Fibroblast of gingiva (primary cell): ENCODE data around the gene COL26A1.
"Not testable (repeated sequence)": the region's sequence is repeated elsewhere in the genome, so short reads cannot be mapped to it uniquely, and the experiment has no call there.

ENCODE experiments used
- DNase-seq: peaks from one replicate; pipeline ENCODE4 v3.0.0-alpha.2; 2011; ENCODE audit warnings: low read depth

COL26A1 gene

GRCh38 chr7:101553771-101554445 is 191.2 kb downstream of the COL26A1 start:
- no peak for DNase-seq

DNA sequence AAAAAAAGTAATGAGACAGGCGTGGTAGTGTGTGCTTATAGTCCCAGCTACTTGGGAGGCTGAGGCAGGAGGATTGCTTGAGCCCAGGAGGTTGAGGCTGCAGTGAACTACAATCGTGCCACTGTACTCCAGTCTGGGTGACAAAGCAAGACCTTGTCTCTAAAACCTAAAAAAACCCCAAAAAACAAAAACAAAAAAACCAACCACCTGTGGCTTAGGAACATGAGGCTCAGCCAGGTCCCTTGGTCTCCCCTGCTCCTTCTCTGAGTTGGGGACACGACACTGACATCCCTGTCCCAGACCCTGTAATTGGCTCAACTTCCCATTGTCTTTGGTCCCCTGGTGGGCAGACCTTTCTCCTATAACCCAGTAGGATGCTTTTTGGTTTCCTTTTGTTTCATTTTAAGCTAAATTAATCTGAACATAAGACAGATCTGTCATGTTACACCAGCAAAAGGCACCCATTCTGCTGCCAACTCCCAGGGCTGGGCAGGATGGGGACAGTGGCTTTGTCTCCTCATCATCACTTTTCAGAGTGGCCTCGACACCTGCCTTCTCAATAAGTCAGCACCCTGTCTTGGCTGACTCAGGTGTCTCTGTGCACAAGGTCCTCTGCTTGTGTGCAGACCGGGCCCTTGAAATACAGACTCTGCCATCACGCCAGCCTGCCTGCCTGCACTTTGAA is 192.1 kb downstream of the COL26A1 start:
- no peak for DNase-seq

- DNase-seq = no peak
These were observed 192.7 kb downstream of the COL26A1 start for GRCh38 chr7:101555269-101555920.

DNA sequence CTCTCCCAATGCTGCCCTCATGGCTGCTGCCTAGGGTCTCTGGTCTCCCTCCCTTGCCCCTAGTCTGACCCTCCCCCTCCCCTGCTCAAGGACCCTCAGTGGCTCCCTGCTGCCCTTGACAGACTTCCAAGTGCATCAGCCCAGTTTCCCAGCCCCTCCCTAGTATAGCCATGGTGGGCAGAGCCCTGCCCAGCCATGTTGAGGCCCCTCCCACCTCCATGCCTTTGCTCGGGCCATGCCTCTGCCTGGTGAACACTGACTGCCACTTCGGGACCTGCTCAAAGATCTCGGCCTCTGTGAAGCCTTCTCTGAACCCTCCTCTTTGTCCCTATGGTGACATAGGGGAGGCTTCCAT is 193.2 kb downstream of the COL26A1 start:
- no peak for DNase-seq

DNA sequence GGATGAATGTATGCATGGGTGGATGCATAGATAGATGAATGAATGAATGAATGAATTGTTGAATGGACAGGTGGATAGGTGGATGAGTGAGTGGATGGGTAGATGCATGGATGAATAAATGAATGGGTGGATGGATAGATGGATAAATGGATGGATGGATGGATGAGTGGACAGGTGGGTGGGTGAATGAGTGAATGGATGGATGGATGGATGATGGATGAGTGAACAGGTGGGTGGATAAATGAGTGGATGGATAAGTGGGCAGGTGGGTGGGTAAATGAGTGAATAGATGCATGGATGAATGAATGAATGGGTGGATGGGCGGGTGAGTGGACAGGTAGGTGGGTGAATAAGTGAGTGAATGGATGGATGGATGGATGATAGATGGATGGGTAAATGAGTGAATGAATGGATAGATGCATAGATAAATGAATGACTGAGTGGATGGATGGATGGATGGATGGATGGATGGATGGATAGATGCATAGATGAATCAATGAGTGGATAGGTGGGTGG is 193.8 kb downstream of the COL26A1 start:
- no peak for DNase-seq

DNA sequence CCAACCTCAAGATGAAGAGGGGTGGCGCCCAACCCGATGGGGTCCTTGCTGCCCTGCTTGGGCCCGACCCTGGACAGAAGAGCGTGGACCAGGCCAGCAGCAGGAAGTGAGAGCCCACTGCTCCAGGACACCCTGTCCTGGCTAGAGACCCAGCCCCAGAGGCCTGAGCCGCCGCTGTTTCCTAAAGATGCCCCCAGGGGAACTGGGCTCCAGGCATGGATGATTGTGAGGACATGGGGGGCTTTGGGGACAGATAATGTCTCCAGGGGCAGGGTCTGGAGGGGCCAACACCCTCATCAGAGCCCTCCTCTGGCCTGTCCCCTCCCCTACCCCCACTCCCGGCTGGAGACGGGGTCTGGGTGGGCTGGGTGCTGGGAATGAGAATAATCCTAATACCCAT is 194.7 kb downstream of the COL26A1 start:
- DNase-seq = no peak

DNA sequence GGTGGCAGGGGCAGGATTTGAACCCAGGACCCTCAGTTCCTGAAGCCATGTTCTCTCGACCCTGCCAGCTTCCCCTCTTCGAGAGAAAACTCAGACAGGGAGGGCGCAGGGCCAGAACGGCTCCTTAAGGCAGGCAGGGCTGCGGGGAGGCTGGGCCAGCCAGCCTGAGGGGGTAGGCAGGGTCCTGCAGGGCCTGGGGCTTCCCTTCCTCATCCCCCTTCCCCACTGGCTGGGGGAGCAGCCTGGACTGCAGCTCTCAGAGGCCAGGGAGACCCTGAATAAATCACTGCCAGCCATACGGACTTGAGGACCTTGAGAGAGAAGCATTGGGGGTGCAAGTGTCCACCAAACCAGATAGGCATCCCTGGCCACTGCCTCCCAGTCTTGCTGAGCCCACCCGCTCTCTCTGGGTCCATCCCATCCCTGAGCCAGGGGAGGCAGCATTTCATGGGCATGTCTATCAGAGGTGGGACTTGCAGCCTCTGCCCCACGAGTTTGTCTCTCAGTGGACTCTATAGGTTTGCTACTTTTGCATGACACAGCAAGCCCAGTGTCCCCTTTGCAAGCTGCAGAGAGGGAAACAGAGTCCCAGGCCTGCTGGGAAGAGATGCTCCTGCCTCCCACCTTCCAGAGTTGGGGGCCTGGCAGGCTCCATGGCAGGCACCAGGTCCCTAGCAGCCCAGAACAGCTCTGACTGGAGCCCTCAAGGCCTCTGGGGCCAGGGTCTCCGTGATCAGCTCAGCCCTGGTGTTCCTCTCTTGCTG is 195.5 kb downstream of the COL26A1 start:
- no peak for DNase-seq

- no peak for DNase-seq
These were observed 196.2 kb downstream of the COL26A1 start for GRCh38 chr7:101558742-101559325.

GRCh38 chr7:101559586-101559985 is 196.9 kb downstream of the COL26A1 start:
- no peak for DNase-seq

GRCh38 chr7:101560021-101560420 is 197.3 kb downstream of the COL26A1 start:
- DNase-seq = not testable (repeated sequence)

DNA sequence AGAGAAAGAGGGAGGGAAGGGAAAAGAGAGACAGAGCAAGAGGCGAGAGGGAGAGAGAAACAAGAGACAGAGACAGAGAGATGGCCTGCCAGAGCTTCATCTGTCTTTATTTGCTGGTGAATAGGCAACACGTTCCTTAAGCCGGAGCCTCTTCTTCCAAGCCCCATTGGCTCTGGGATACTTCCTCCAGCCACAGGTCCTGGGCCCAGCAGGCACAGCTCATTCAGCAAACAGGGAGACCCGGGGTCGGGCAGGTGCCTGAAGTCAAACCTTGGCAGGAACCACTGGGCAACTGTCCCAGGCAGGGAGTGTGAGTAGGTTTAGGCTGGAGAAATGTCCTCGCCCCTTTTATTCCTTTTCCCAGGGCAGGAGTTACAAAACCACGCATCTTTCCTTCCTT is 198.2 kb downstream of the COL26A1 start:
- no peak for DNase-seq

DNA sequence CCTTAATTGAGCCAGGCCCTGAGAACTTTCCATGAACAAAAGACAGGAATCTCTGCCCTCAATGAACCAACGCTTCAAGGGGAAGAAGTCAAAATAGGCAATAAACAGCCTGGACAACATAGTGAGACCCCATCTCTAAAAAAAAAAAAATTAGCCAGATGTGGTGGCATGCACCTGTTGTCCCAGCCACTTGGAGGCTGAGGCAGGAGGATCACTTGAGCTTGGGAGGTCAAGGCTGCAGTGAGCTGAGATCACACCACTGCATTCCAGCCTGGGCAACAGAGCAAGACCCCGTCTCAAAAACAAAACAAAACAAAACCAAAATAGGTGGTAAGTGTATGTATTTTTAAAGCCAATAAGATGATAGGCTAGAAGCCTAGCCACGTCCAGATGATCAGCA is 198.6 kb downstream of the COL26A1 start:
- not testable (repeated sequence) for DNase-seq

DNA sequence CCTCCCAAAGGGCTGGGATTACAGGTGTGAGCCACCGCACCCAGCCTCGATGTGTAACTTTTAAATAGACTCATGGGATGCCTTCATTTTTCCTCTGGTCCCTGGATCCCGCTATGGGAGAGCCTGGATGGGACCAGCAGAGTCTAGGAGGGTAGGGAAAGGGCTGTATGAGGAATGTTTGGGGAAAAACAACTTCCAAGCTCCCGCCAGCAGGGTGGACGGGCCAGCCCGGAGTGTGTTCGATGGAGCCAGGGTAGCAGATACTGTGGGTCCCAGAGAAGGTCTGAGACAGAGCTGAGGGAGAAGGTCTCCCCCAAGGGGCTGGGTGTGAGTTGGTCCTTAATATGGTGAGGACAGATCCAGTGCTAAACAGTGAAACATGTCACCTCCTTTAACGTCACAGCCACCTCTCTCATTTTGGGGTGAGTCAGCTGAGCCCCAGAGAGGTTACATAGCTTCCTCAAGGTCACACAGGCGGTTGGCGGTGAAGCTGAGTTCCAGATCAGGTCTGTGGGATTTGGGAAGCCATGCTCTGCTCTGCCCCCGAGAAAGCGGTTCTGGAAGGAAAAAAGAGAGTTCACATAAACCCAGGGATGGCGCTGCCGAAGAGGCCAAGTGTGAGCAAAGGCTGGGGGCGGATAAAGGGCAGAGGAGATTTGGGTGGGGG is 200.0 kb downstream of the COL26A1 start:
- DNase-seq = no peak

GRCh38 chr7:101563198-101563901 is 200.7 kb downstream of the COL26A1 start:
- no peak for DNase-seq

DNA sequence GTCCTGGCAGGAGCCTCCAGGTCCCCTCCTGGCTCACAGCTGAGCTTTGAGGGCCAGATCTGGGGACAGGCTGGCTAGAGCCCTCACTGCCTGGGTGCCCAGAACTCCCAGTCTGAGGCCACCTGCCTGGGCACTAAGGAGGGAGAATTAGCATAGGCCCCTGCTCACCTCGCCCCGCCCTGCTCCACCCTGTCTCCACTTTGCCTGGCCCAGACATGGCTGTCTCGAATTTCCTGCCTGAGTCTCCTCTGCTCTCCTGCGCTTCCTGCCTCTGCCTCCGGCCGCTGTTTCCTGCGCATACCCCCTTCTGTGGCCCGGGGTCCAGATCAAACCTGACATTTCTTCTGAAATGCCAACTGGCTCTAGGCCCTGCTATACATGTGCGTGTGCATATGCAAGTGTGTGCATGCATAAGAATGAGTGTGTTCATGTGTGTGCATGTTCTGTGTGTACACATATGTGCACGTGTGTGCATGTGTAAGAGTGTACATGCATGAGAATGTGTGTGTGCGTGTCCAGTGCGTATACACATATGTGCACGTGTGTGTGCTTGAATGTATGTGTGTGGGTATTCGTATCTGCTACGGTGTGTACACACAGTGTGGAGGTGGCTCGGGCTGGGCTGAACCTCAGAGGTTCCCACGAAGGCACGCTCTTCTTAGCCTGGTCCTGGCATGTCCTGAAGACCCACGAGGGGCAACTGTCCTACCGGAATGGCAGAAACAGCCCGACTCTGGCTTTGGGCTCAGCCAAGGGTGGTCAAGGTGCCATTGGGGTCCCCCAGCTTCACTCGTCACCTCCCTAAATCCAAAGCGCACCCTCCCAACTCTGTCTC is 201.5 kb downstream of the COL26A1 start:
- DNase-seq = no peak

- no peak for DNase-seq
These were observed 202.1 kb downstream of the COL26A1 start for GRCh38 chr7:101564778-101565211.

GRCh38 chr7:101565601-101566209 is 203.0 kb downstream of the COL26A1 start:
- no peak for DNase-seq

- no peak for DNase-seq
These were observed 204.6 kb downstream of the COL26A1 start for GRCh38 chr7:101567230-101567629.

DNA sequence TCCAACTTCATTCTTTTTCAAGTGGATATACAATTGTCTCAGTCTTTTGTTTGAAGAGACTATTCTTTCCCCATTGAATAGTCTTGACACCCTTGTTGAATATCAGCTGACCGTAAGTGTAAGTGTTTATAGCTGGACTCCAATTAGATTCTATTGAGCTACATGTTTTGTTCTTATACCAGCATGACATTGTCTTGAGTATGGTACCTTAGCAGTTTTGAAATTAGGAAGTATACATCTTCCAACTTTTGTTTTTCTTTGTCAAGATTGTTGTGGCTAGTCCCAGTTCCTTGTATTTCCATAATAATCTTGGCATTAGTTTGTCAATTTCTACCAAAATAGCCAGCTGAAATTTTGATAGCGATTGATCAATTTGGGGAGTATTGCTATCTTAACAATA is 209.5 kb downstream of the COL26A1 start:
- DNase-seq = no peak
